ENCODE results near the gene CSN3.

The CSN3 gene

DNA sequence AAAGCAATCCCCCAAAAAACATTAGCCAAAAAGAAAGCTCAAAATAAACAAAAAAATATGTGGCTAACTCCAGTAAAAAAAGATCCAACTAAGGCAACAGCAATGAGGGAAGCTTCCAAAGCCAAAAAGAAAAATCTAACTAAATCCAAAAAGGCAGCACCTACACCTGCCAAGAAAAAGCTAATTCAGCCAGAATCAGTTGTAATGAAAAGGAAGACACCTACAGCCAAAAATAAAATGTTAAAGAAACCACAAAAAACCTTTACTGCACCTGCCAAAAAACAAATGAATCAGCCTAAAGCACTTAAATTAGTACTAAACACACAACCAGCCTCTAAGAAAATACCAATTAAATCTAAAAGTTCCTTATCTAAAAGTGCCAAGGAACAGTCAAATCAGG, 55.2 kb downstream of the CSN3 start:
- DNase-seq: no peak

DNA sequence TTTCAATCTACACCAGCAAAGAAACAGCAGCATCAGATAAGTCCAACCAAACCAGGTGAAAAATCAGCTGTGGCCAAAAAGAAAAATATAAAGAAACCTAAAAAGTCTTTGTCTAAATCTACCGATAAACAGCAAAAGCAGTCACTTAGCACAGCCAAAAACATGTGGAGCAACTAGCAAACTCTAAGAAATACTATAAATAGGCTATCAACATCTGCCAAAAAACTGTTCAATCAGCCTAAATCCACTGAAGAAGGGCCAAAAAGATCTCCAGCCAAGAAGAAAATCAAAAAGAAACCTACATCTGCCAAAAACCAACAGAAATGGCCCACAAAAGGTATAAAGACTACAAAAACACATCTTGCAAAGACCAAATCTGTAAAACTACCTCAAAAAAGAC, 55.7 kb downstream of the CSN3 start:
- DNase-seq: no peak

DNA sequence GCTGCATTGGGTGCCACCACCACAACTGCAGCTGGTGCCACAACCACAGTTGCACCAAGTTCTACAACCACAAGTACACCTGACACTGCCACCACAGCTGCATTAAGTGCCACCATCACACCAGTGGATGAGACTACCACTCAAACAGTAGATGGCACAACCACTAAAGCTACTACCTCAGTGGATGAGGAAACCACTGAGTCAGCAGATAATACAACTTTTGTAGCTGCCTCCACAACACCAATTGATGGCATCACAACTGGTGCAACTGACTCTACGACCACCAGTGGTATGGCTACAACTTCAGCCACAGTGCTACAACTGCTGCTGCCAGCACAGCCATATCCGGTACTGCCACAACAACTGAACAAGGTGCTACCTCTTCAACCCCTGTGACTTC, 57.2 kb downstream of the CSN3 start:
- DNase-seq: no peak

DNA sequence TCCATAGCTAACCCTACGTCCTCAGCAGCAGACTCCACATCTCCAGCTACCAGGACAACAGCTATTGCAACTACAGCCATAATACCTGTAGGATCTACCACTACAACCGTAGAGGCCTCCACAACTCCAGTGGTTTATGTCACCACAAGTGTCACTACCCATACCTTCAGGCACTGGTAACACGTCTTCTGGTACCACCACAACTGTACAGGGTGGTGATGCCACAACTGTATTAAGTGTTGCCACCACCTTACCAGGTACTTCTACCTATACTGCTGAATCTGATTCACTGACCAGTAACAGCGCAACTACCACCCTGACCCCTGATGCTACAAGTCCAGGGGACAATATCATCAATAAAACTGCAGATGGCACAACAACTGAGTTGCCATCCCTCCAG, 57.8 kb downstream of the CSN3 start:
- no peak for DNase-seq

Measured in left hindlimb (tissue), 1 donor.